ENCODE measurements around the gene GPATCH8.

- TF ChIP-seq CTCF (conservative IDR thresholded peaks at IDR 0.05 in 1 of 2, IDR thresholded peaks at IDR 0.05 in 1 of 2; ENCODE audit: extremely low read depth in 1 of 2, insufficient read depth in 1 of 2, low read depth in 1 of 2, low read length in 2 of 2) (no peak), EZH2 (IDR thresholded peaks at IDR 0.05; ENCODE audit: borderline replicate concordance, low read length) (no peak)
Observed at GRCh38 chr17:44398692-44399691, 104.2 kb downstream of the GPATCH8 start.

Measured in mammary epithelial cell (primary cell).